Neural progenitor cell (in vitro differentiated cells): ENCODE data around the gene MED25. TPM values are rescaled to one million over a fixed set of nuclear protein-coding genes. Genes with fewer than 3 reads are reported as not detected.

Experiments
- DNase-seq: peaks from one replicate; pipeline ENCODE4 v3.0.0-alpha.2; 2016; ENCODE audit warnings: low spot score
- H2AFZ ChIP-seq: fragments of 200-600 bp; sonication (generic); replicated peaks from 2 replicates; pipeline ENCODE4 v1.6.1; 2016; ENCODE audit warnings: antibody characterized with exemption
- H3F3A ChIP-seq: fragments of 200-600 bp; sonication (generic); 2 replicates; pipeline ENCODE4 v1.6.1; 2016; ENCODE audit warnings: antibody characterized with exemption, low read depth
- H3K27ac ChIP-seq: fragments of 200-600 bp; sonication (generic); 2 replicates; pipeline ENCODE4 v1.5.1; 2016; ENCODE audit warnings: mild to moderate bottlenecking
- H3K27me3 ChIP-seq: fragments of 200-600 bp; sonication (generic); 2 replicates; pipeline ENCODE4 v1.6.1; 2016; ENCODE audit warnings: mild to moderate bottlenecking, moderate library complexity
- H3K36me3 ChIP-seq: fragments of 200-600 bp; sonication (generic); 2 replicates; pipeline ENCODE4 v1.5.1; 2016
- H3K4me1 ChIP-seq: fragments of 200-600 bp; sonication (generic); 2 replicates; pipeline ENCODE4 v1.6.1; 2016; ENCODE audit warnings: mixed run types
- H3K4me2 ChIP-seq: fragments of 200-600 bp; sonication (generic); 2 replicates; pipeline ENCODE4 v1.6.1; 2016
- H3K4me3 ChIP-seq: fragments of 200-600 bp; sonication (generic); 2 replicates; pipeline ENCODE4 v1.5.1; 2016
- H3K79me2 ChIP-seq: fragments of 200-600 bp; sonication (generic); 2 replicates; pipeline ENCODE4 v1.6.1; 2016; ENCODE audit warnings: low read depth
- H3K9ac ChIP-seq: fragments of 200-600 bp; sonication (generic); 2 replicates; pipeline ENCODE4 v1.6.1; 2016
- H3K9me3 ChIP-seq: fragments of 200-600 bp; sonication (generic); 2 replicates; pipeline ENCODE4 v1.5.1; 2016; ENCODE audit warnings: low read depth
- H4K20me1 ChIP-seq: fragments of 200-600 bp; sonication (generic); 2 replicates; pipeline ENCODE4 v1.6.1; 2016; ENCODE audit warnings: low read depth
- H3K27ac Mint-ChIP-seq: 3 replicates; pipeline ENCODE4 v1.8.0; 2021; ENCODE audit warnings: mixed read lengths
- H3K27me3 Mint-ChIP-seq: 2 replicates; pipeline ENCODE4 v1.8.0; 2022; ENCODE audit warnings: low read depth, mild to moderate bottlenecking, inconsistent platforms, moderate library complexity, mixed read lengths; ENCODE audit not compliant: insufficient read depth
- H3K36me3 Mint-ChIP-seq: 3 replicates; pipeline ENCODE4 v1.8.0; 2021; ENCODE audit warnings: mixed read lengths
- H3K4me1 Mint-ChIP-seq: 3 replicates; pipeline ENCODE4 v1.8.0; 2021; ENCODE audit warnings: mixed read lengths
- H3K4me3 Mint-ChIP-seq: 3 replicates; pipeline ENCODE4 v1.8.0; 2021; ENCODE audit warnings: mild to moderate bottlenecking, moderate library complexity, mixed read lengths
- H3K9me3 Mint-ChIP-seq: 3 replicates; pipeline ENCODE4 v1.8.0; 2020; ENCODE audit warnings: mixed read lengths
- EZH2 ChIP-seq: fragments of 200-600 bp; sonication (generic); IDR thresholded peaks from 2 replicates; pipeline ENCODE4 v1.6.1; 2017; ENCODE audit warnings: antibody characterized with exemption, mild to moderate bottlenecking, moderate library complexity
- EZH2phosphoT487 ChIP-seq: fragments of 200-600 bp; sonication (generic); IDR thresholded peaks from 2 replicates; pipeline ENCODE4 v1.6.1; 2017; ENCODE audit warnings: antibody characterized with exemption
- total RNA-seq: library from RNA; depleted of rRNA; stranded (reverse); fragments of >200 nt; gene quantifications from 2 replicates; pipeline ENCODE4 v1.2.3, GENCODE V29; 2015; ENCODE audit warnings: low replicate concordance
- TF ChIP-seq, protein P1 (sequence below): fragments of 200-600 bp; sonication (generic); IDR thresholded peaks from 2 replicates; pipeline ENCODE4 v1.5.1; 2017; ENCODE audit warnings: antibody characterized with exemption, mild to moderate bottlenecking

MED25 gene
- total RNA-seq, 1 donor from 2014 or later = 44.9 TPM

DNA sequence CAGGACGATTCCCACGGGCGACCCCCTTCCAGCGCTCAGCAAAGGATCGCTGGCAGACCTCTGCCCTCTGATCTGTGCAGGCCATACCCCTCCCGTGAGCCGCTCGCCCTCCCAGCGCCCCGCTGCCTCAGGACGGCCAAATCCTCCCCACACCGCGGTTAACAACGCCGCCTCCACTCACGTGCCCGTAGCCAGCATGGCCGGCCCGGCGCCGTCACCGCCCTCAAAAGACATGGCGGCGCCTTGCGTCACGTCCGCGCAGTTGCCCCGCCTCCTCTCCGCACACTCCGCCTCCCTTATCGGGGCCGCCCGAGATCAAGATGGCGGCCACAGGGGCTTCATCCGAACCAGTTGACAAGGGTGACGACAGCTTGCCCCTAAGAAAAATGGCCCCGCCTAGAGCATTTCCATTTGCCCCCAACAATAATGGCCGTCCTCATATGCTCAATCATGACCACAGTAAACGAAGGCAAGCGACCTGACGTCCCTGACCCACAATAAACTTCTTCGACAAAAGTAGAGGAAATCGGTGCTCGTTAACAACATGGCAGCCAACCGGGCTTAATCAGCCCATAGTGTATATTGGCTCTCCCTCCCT is 58.4 kb downstream of the MED25 start:
- H3K9ac ChIP-seq = peak overlapping the region; percentile 78
- peak overlapping the region; percentile 91 for H3K27ac ChIP-seq
- TF ChIP-seq EZH2 = no peak
- no peak for TF ChIP-seq EZH2phosphoT487
- TF ChIP-seq, protein P1, sequence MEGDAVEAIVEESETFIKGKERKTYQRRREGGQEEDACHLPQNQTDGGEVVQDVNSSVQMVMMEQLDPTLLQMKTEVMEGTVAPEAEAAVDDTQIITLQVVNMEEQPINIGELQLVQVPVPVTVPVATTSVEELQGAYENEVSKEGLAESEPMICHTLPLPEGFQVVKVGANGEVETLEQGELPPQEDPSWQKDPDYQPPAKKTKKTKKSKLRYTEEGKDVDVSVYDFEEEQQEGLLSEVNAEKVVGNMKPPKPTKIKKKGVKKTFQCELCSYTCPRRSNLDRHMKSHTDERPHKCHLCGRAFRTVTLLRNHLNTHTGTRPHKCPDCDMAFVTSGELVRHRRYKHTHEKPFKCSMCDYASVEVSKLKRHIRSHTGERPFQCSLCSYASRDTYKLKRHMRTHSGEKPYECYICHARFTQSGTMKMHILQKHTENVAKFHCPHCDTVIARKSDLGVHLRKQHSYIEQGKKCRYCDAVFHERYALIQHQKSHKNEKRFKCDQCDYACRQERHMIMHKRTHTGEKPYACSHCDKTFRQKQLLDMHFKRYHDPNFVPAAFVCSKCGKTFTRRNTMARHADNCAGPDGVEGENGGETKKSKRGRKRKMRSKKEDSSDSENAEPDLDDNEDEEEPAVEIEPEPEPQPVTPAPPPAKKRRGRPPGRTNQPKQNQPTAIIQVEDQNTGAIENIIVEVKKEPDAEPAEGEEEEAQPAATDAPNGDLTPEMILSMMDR = no peak
- no peaks in the 10 kb centered on the region for H3K27me3 ChIP-seq
- H3K4me3 ChIP-seq = peak overlapping the region; percentile 88
- Mint-ChIP-seq H3K9me3 (no peaks in the 10 kb centered on the region), H3K4me1 (peaks cover 26% of the 10 kb centered on the region), H3K27ac (no peak overlapping the region), H3K27me3 (peaks cover 2% of the 10 kb centered on the region), H3K36me3 (peaks cover 8% of the 10 kb centered on the region), H3K4me3 (no peak overlapping the region)
- peak overlapping the region; percentile 83 for H2AFZ ChIP-seq
- H3K4me1 ChIP-seq = peaks cover 10% of the 10 kb centered on the region
- peaks cover 6% of the 10 kb centered on the region for H3F3A ChIP-seq
- H4K20me1 ChIP-seq = peaks cover 18% of the 10 kb centered on the region
- H3K4me2 ChIP-seq = peak overlapping the region; percentile 83
- DNase-seq = peak; percentile 99
- H3K36me3 ChIP-seq = no peaks in the 10 kb centered on the region
- H3K79me2 ChIP-seq = peaks cover 30% of the 10 kb centered on the region
- no peaks in the 10 kb centered on the region for H3K9me3 ChIP-seq

DNA sequence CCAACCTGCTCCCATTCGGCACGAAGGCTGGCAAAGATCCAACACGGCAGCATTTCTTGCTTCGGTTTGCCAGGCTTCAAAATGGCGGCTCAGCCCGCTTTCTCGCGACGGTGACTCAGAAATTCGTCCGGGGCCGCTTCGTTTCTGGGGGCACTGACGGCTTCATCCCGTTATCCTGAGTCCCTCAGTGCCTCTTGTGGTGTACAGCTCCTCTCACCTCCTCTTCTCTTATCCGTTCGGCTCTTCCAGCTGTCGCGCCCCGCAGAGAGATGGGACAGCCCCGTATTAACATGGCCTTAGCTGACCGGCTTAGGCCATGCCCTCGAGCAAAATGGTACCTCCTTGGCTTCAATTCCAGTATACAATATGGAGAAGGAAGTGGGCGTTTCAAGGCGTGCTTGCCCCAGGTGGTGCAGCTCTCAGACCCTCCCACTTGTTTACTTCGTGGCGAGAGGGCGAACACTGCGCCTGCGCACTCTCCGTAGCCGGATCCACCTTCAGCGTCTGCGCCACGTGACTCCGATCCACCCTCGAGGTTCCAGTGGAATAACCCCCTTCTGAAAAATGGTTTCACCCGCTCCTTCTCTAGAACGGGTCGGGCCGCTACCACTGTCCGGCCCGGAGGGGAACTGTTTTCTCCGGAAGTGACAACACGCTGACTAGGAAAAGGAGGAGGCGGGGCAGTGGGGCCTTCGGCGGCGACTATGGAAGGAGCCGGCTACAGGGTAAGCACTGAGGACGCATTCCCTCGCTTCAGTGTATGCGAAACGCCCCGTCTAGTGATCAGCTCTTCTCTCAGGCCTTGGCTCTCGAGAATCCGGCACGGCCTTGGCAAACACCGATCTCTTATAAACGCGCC is 59.2 kb downstream of the MED25 start, which contains the start of the genes AKT1S1 and TBC1D17:
Gene AKT1S1 (minus strand): TSS at position 336 of the 859 bp plus-strand sequence. CDS start 4,060 bp downstream, outside the sequence.
Gene TBC1D17 (plus strand): TSS at position 683 of the 859 bp plus-strand sequence. CDS start 22 bp downstream, at position 705.
- H3K9me3 ChIP-seq = no peaks in the 10 kb centered on the region
- peak within 1 kb of the TSS; percentile 91 for H3K27ac ChIP-seq
- H3K4me1 ChIP-seq = peaks cover 10% of the 10 kb centered on the region
- H3K79me2 ChIP-seq = peaks cover 30% of the 10 kb centered on the region
- peak within 1 kb of the TSS; percentile 83 for H2AFZ ChIP-seq
- H4K20me1 ChIP-seq = peaks cover 18% of the 10 kb centered on the region
- H3K4me1 Mint-ChIP-seq = peaks cover 20% of the 10 kb centered on the region
- no peak within 1 kb of the TSS for H3K4me3 Mint-ChIP-seq
- peaks cover 14% of the 10 kb centered on the region for H3K36me3 Mint-ChIP-seq
- no peaks in the 10 kb centered on the region for H3K9me3 Mint-ChIP-seq
- peak within 1 kb of the TSS; percentile 88 for H3K4me3 ChIP-seq
- H3K27ac Mint-ChIP-seq = peak within 1 kb of the TSS; percentile 82
- H3K4me2 ChIP-seq = peak within 1 kb of the TSS; percentile 83
- H3F3A ChIP-seq = peaks cover 6% of the 10 kb centered on the region
- TF ChIP-seq EZH2phosphoT487 (no peak), EZH2 (no peak)
- TF ChIP-seq, protein P1 = no peak
- H3K36me3 ChIP-seq = no peaks in the 10 kb centered on the region
- peak; percentile 100 for DNase-seq
- H3K27me3 Mint-ChIP-seq = peaks cover 2% of the 10 kb centered on the region
- no peaks in the 10 kb centered on the region for H3K27me3 ChIP-seq
- peak within 1 kb of the TSS; percentile 78 for H3K9ac ChIP-seq

DNA sequence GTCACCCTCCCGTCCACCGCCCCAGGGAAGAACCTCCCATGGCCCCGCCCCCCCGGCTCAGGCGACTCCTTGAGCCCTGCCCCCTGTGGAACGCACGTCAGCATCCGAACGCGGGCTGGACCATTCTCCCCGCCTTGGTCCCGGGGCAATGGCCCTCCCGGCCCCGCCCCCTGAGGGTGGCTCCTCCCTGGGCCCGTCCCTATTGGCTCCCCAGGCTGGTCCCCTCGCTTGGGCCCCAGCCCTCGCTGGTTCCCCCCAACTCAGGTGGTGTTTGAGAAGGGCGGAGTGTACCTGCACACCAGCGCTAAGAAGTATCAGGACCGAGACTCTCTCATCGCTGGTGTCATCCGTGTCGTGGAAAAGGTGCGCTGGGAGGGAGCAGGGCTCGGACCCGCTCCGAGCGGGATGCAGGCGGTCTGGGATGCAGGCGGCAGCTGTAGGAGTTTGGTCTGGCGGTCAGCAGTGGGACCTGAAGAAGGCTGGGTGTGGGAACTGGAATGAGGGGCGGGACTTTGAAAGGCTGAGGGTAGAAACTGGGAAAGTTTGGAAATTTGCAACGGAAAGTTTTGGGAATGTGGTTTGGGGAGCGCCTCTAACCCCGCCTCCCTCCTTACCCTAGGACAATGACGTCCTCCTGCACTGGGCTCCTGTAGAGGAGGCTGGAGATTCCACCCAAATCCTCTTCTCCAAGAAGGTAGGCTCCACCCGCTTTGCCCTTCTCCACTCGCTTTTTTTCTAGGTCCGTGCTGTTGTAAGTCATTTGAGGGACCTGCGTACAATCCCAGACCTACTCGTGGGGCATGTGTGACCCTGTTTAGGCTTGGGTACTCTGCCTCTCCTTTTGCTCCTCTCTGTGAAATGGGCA is 60.0 kb downstream of the MED25 start:
- Histone ChIP-seq H3K36me3 (peaks cover 3% of the 10 kb centered on the region), H3K4me3 (peak overlapping the region; percentile 88), H3K27ac (peak overlapping the region; percentile 87), H2AFZ (peak overlapping the region; percentile 48), H3F3A (peaks cover 6% of the 10 kb centered on the region), H3K9ac (peak overlapping the region; percentile 29), H3K27me3 (no peaks in the 10 kb centered on the region), H3K9me3 (no peaks in the 10 kb centered on the region), H3K4me2 (peak overlapping the region; percentile 76), H3K79me2 (peaks cover 30% of the 10 kb centered on the region), H3K4me1 (peaks cover 10% of the 10 kb centered on the region), H4K20me1 (peaks cover 18% of the 10 kb centered on the region)
- DNase-seq = peak; percentile 99
- peaks cover 20% of the 10 kb centered on the region for H3K4me1 Mint-ChIP-seq
- TF ChIP-seq EZH2phosphoT487 (no peak), EZH2 (no peak)
- TF ChIP-seq, protein P1 = no peak
- H3K36me3 Mint-ChIP-seq = peaks cover 17% of the 10 kb centered on the region
- no peaks in the 10 kb centered on the region for H3K9me3 Mint-ChIP-seq
- no peak overlapping the region for H3K4me3 Mint-ChIP-seq
- H3K27ac Mint-ChIP-seq = peak overlapping the region; percentile 82
- H3K27me3 Mint-ChIP-seq = peaks cover 2% of the 10 kb centered on the region
